Measurements from ENCODE around the gene RBM10.

GRCh38 chrX:47162927-47163583, 18.0 kb downstream of the RBM10 start:
- TF ChIP-seq POLR2A (IDR thresholded peaks at IDR 0.05; ENCODE audit: low read depth): no peak
- TF ChIP-seq CTCF (IDR thresholded peaks at IDR 0.05): no peak
- TF ChIP-seq EP300 (IDR thresholded peaks at IDR 0.05): no peak
- no peak for TF ChIP-seq POLR2AphosphoS5 (IDR thresholded peaks at IDR 0.05)
